Cardiac septum (tissue), 1 donor: ENCODE data around the gene NAT9. TPM values are rescaled to one million over a fixed set of nuclear protein-coding genes. Genes with fewer than 3 reads are reported as not detected.

Experiments
- DNase-seq: peaks from one replicate; pipeline ENCODE4 v3.0.0-alpha.2; 2020; ENCODE audit warnings: low spot score
- intact Hi-C: fragments of 100-400 bp; cut with DNase I; formaldehyde crosslinking; loops from one replicate; pipeline ENCODE4 v1.14.0; 2022
- total RNA-seq: library from RNA; stranded (reverse); fragmentation: NEBNext Ultra II Directional; extraction: Animal tissue kit (Norgen Biotek cat#: 25700); gene quantifications from one replicate; pipeline ENCODE4 v1.2.1, GENCODE V29; 2021
- donor health status: DM: no; HTN: no; CAD: no.

The NAT9 gene
- total RNA-seq, 1 donor from 2014 or later: 27.6 TPM

DNA sequence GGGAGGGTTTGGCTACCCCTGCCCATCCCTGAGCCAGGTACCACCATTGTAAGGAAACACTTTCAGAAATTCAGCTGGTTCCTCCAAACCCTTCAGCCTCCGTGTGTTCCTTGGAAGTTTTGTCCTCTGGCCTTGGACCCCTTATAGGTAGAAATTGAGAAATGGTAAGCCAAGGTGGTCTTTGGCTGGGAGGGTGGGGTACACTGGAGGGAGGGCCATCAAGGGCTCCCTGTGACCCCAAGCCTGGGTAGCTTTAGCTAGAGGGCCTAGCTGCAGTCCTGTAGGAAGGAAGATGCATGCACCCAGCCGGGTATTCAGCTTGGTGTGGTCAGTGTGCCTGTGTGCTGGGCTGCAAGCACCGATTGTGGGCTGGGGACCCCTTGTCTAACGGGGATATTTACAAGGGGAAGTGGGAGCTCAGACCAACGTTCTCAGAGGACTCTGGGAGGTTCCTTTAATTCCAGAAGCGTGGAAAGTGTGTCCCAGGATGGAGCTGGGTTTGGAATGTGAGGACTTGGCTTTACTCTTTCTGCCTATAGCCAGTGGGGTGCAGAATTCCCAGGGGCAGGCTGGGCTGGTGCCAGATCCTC, 6.8 kb downstream of the NAT9 start:
- intact Hi-C loops: no loop called here
- DNase-seq: peak; percentile 51

- intact Hi-C loops: no loop called here
- peak; percentile 35 for DNase-seq
Observed at GRCh38 chr17:74768763-74769114, 7.4 kb downstream of the NAT9 start.

DNA sequence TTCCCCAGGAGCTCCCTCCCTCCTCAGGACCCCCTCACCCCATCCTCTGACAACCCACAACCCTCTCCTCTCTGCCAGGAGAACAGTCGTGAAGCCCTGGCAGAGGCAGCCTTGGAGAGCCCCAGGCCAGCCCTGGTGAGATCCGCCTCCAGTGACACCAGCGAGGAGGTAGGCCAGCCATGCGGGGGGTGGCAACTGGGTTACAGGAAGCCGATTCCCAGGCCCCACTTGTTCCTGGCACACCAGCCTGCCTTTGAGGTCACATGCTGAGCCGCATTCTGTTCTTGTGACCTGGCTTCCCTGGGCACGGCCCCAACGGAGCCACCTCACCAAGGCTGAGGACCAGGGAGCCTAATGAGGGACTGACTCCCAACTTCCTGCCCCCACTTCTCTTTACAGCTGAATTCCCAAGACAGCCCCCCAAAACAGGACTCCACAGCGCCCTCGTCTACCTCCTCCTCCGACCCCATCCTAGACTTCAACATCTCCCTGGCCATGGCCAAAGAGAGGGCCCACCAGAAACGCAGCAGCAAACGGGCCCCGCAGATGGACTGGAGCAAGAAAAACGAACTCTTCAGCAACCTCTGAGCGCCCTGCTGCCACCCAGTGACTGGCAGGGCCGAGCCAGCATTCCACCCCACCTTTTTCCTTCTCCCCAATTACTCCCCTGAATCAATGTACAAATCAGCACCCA, 7.9 kb downstream of the NAT9 start:
- intact Hi-C loops: no loop called here
- peak; percentile 82 for DNase-seq

DNA sequence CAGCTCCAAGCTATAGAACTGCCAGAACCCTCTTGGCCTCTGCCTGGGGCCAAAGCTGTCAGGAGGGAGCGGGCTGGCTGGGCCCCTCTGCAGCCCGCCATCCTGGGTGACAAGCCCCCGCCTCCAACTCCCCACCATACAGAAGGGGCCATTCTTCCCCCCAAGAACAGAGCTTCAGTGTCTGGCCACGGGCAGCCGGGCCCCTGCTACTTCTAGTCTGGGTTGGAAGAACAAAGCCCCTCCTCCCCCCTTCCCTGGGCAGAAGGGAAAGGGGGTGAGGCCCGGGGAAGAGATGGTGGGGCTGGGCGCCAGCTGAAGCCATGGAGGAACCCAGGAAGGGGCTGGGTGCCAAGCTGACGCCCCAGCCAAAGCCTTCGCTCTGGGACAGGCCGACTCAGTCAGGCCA, 9.0 kb downstream of the NAT9 start:
- DNase-seq: peak; percentile 50
- intact Hi-C loops: no loop called here

- intact Hi-C loops: no loop called here
- no peak for DNase-seq
Observed at GRCh38 chr17:74766413-74766812, 9.7 kb downstream of the NAT9 start.

GRCh38 chr17:74764751-74765286, 11.3 kb downstream of the NAT9 start:
- no peak for DNase-seq

DNA sequence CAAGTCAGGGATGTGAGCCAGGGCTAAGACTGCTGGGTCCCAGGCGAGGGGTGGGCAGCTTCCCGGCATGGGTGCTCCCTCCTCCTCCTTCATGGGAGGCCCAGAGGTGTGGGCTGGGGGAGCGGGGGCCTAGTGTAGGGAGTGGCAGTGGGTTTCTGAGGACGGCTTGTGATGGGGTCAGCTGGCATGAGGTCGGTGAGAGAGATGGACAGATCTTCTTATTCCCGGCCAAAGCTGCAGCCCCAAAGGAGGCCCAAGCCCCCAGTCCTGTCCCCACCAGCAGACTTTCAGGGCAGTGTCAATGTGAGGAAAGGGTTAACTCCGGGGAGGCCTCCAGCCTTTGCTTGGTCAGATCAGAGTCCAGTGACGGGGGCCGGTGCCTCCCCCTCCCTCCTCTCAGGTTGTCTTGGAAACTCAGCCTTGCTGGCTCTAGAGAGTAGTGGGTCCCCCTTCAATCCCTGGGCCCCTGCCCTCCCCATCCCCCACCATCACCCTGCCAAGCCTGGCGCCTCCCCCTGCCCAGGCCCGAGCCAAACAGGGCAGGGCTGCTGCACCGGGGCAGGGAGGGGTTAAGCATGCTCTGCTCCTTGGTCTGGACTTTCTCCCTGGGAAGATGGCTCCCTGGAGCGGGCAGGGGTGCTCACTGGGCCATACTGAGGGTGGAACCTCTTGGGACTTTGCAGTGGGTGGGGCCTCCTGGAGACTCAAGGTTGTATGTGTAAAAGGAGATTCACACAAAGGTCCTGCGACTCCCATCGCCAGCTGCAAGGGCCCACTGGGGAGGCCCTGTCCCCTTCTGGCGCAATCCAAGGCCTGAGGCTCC, 12.4 kb downstream of the NAT9 start:
- DNase-seq: peak; percentile 46
- intact Hi-C loops: no loop called here

More at GRCh38 chr17:74764751-74765286, 11.3 kb downstream of the NAT9 start:
- intact Hi-C loops: no loop called here

- peak; percentile 61 for DNase-seq
- intact Hi-C loops: no loop called here
Observed at GRCh38 chr17:74761931-74762330, 14.2 kb downstream of the NAT9 start.

GRCh38 chr17:74761419-74761818, 14.7 kb downstream of the NAT9 start:
- intact Hi-C loops: no loop called here
- peak; percentile 41 for DNase-seq

GRCh38 chr17:74760404-74761105, 15.6 kb downstream of the NAT9 start:
- DNase-seq: no peak
- intact Hi-C loops: no loop called here

DNA sequence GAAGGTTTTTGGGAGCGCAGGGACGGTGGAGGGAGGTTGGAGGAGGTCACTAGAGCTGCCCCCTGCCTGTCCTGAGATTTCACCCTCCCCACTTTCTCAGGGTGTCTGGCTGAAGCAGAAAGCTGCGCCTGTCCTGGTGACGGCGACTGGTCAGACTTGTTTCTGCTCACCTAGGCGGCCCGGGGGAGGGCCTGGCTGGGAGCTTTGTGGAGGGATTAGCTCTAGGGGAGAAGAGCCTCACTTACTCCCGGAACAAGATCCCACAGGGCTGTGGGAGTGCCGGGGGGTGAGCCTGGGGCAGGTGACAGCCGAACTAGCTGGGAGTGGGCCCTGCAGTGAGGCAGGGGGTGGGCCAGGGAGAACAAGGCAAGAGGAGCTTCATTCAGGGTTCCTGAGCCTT, 16.2 kb downstream of the NAT9 start:
- DNase-seq: no peak
- intact Hi-C loops: no loop called here

- DNase-seq: no peak
- intact Hi-C loops: no loop called here
Observed at GRCh38 chr17:74759243-74759801, 16.8 kb downstream of the NAT9 start.

DNA sequence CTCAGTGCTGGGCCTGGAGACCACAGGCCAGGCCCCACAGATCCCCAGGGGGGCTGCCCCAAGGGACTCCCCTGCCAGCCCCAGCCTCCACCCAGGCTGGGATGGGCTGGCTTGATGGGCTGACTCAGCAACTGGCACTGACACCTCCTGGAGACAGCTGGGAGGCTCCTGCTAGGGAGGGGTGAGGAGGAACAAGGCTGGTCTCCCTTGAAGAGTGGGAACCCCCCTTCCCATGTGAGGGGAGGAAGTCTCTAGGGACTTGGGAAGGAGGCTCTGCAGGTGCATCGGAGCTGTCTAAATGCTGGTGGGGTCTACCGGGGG, 17.3 kb downstream of the NAT9 start:
- no peak for DNase-seq

DNA sequence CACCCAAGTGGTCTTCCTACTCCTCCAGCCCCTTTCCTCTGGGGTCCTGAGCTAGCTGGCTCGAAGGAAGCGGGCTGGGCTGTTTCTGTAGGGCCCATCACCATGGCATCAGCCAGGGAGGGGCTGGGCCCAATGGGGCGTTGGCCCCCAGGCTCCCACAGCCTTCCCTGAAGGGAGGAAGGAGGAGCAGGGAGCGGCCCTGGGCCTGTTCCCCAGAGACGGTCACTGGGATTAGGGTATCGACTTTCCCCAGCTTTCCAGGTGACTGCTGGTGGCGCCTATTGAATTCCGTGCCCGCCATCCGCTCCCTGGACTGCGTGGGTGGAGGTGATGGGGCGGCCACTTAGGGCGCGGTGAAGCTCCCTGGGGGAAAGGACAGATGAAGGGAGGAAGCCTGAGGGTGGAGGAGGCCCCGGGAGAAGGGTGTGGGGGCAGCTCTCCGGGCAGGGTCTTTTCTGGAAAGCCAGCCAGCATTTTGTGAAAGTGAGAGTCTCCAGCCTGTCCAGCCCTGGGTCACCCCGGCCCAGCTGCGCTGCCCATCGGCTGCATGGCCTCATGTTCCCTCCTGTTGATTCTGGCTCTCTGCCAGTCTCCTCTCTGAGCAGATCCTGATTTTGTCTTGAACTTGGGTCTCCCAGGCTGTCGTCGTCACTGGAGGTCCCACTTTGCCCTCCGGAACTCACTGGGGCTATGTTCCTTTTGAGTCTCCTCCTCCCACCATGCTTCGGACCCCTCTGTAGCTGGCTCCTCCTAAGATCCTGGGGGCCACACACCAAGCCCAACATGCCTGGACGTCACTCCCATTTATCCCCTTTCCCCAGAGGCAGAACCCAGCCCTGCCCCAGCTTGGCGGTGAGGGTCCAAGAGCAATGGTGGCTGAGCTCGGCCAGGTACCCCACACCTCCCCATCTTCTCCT, 18.0 kb downstream of the NAT9 start:
- DNase-seq: peak; percentile 73
- intact Hi-C loops: no loop called here

More for the DNA sequence above, 17.3 kb downstream of the NAT9 start:
- intact Hi-C loops: no loop called here

DNA sequence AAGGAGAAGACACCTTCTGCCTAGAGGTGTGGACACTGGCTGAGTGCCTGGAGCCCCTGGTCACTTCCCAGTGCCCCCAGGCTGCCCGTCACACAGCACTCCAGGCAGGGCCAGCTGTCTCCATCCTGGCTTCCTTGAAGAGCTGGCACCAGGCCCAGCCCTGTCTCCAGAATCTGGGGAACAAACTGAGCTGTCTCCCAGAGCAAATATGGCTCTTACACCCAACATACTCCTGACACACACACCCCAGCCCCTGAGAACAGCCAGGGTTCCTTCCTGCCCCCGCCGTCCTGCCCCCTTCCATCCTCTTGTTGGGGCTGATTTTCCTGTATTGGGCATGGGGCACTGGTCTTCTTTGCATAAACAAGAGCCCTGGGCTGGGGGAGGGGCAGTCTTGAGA, 18.6 kb downstream of the NAT9 start:
- intact Hi-C loops: no loop called here
- DNase-seq: no peak

DNA sequence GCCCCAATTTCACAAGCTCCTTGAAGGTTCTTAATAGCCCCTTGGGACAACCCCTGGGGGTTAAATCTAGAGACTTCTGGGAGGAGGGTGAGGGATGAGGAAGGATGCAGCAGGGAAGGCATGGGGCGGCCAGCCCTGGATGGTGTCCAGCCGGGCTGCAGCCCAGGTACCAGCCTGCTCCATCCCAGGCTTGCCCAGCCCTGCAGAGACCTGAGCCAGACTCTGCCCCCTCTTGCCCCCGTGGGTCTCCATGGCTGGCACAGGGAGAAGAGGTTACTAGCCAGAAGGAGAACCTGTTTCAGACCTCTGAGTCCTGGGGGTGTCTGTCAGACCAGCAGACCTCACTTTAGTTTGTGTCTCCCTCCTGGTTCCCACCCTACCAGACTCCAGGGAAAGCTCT, 19.3 kb downstream of the NAT9 start:
- intact Hi-C loops: no loop called here
- DNase-seq: no peak

GRCh38 chr17:74755533-74755932, 20.6 kb downstream of the NAT9 start:
- DNase-seq: no peak
- intact Hi-C loops: no loop called here

DNA sequence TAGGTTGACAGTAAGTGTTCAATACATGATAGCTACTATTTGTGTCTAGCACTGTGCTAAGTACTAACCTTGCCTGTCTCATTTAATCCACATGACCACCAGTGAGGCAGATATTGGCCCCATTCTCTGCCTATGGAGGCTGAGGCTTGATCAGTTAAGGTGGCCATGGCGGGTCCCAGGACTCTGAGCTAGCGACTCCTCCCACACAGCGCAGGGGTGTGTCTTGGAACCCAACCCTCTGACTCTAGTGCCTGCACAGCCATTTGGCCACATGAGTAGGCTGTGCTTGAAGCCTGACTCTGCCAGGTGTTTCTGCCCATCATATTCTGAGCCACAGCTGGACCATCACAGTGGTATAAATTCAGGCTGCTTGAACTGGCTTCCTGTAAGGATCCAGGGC, 21.3 kb downstream of the NAT9 start:
- intact Hi-C loops: no loop called here
- DNase-seq: no peak
